ENCODE data around the gene CCR7.

Gene CCR7

DNA sequence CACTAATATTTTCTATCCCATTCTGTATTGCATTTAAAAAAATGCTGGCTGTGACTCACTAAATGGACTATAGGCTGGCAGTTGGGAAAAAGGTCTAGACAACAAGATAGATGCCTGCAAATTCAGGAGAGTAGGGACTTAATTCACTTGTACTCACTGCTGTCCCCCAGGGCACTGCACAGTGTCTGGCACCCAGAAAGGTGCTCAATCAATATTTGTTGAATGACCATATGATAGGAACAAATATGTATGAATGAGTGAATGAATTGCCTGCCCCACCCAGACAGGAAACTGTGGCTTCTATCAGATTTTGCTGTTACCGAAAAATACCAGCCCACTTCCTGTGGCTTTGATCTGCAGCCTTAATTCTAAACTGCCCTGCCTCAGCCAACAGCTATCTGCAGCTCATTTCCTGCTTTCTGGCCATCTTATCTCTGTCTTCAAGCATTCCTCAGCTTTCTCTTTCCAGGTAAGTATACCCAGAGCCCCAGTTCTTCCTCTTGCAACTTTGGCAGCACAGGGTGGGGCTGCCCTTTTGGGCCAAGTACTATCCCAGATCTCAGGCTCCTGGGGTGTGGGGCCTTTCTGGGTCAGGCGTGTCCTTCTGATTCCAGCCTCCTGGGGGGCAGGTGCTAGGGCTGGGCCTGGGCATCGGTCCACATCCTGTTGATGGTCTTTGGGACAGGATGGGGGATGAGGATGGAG, 48.5 kb downstream of the CCR7 start:
- DNase-seq (ENCODE audit: low read depth in 2 of 2), result no peak

- DNase-seq (ENCODE audit: low read depth in 2 of 2), result no peak
Observed at GRCh38 chr17:40515491-40516041, 49.7 kb downstream of the CCR7 start.

DNA sequence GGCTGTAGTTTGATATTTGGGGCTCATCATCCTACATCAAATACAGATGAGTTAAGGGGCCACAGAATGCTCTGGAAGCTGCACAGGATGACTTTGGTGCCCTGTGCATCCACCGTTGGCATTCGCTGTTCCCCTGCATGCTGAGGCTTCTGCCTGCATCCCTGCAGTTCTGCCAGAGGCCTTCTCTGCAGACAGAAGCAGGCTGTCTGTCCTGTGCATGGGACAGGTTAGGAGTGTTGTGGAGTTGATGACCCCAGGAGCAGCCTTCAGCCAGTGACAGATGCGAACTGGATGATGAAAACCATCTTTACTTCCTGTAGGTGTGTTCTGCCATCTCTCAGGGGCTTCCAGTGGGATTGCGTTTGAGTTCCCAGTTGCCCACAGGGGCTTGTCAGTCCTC, 50.3 kb downstream of the CCR7 start:
- no peak for DNase-seq (ENCODE audit: low read depth in 2 of 2)

DNA sequence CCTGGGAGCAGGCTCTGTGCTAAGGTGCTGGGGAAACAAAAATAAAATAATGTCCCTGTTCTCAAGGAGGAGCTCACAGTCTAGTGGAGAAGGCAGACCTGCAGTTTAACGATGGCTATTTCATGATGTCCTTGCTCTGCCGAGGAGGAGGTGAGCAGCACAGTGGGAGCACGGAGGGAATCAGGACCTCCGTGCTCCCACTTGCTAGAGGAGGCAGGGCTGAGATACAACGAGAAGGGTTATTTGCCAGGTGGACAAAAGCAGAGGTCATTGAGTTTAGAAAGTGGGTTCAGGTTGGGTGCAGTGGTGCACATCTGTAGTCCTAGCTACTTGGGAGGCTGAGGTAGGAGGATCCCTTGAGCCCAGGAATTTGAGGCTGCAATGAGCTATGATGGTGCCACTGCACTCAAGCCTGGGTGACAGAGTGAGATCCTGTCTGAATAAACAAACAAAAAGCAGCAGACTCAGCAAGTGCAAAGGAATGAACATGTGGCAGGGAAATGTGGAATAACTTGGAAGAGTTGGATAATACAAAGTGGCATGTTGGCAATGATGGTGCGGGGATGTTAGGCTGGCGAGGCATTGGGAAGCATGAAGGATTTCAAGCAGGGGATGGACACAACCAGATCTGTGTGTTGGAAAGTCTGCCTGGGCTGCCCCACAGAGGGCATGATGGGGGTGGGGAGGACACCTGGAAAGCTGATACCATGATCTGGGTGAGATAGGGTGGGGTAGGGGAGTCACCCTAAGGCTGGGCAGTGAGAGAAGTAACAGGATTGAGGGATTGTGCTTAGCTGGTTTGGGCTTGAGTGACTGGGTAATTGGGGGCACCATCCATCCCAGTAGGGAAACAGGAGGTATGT, 51.0 kb downstream of the CCR7 start:
- DNase-seq (ENCODE audit: low read depth in 2 of 2), result no peak

GRCh38 chr17:40511667-40512220, 53.5 kb downstream of the CCR7 start:
- DNase-seq (ENCODE audit: low read depth in 2 of 2), result no peak

- DNase-seq (ENCODE audit: low read depth in 2 of 2), result no peak
Observed at GRCh38 chr17:40511136-40511535, 54.1 kb downstream of the CCR7 start.

GRCh38 chr17:40510328-40510648, 55.0 kb downstream of the CCR7 start:
- no peak for DNase-seq (ENCODE audit: low read depth in 2 of 2)

DNA sequence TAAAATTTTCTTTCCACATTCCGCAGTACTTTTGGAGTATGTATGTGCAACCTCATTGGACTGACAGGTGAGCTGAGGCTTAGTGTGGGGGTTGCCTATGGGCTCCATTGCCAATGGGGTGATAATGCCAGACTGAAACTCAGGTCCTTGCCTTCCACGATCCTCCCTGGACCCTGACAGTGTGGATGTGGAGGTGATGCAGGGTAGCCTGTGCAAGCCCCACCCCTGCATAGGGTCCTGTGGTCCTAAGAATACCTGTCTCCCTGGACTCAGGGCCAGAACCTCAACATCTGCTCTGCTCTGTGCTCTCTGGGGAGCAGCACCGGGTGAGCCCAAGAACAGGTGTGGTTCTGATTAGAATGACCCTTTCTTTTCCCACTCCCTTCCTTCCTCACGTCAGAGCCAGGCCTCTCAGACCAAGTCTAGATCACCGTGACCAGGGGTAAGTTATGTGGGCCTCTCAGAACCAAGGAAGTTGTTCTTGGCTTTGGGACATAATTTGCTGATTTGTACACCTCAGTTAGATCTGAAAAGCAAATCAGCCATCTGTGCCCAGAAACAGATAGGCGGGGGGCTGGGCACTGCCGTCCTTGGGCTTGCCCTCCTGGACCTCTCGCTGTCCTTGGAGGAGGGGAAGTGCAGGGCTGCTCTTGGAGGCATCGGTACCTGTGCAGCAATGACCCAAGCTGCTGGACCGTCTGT, 55.5 kb downstream of the CCR7 start:
- DNase-seq (ENCODE audit: low read depth in 2 of 2), result no peak

DNA sequence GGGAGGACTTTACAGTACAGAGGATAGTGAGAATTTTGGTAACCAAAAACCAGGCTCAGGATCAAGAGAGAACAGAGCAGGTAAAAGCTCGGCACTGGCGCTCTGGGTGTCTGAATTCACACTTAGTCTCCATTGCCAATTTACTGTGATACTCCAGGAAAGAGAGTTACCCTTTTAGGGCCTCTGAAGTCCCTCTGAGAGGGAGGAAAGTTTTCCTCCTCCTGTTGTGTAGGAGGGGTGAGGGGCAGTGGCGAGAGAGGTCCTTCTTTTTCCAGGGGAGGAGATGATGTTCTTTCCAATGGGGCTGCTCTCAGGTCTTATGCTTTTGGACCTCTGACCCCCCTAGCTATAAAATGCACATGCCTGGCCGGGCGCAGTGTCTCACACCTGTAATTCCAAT, 58.5 kb downstream of the CCR7 start:
- DNase-seq (ENCODE audit: low read depth in 2 of 2), result no peak

Data from fibroblast of skin of left biceps (primary cell).